ENCODE measurements around the gene UGT1A3.

UGT1A3 gene

GRCh38 chr2:233798335-233799086 is 69.7 kb downstream of the UGT1A3 start:
- TF ChIP-seq CTCF (IDR thresholded peaks at IDR 0.05): no peak

- TF ChIP-seq CTCF (IDR thresholded peaks at IDR 0.05): no peak
These were observed 70.3 kb downstream of the UGT1A3 start for GRCh38 chr2:233799087-233799665.

DNA sequence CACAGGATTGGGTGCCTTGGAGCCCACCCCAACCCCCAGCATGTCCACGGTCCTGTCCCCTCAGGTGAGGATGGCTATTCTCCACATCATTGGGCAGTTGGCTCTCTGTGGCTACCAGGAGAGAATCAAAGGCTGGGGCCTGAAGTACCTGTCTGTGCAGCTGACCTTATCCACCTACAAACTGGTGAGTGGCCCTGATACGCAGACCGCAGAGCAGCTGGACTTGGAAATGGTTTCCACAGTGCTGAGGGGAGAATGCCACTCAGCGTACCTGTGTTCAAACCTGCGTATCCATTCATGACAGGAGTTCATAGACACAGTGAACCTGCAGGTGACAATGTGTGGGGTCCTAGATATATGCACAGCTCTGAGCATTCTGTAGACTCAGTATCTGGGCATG is 70.9 kb downstream of the UGT1A3 start:
- TF ChIP-seq CTCF (IDR thresholded peaks at IDR 0.05): no peak

DNA sequence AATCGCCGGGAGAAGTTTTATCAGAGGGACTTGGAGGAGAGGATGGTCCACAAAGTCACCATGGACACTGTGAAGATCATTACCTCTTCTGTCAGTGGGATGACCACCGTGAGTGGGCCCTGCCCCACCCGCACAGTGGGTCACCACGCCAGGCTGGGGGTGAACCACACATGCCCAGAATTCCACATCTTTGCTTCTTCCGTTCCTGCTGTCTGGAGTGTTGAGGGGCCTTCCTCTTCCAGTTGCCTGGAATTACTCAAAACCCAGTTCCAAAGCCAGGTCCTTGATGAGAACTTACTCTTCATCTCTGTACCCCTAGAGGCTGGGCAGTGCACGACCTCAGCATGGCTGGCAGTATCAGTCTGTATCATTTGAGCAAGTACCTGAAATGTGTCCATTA is 71.4 kb downstream of the UGT1A3 start:
- TF ChIP-seq CTCF (IDR thresholded peaks at IDR 0.05): no peak

GRCh38 chr2:233801357-233802131 is 72.7 kb downstream of the UGT1A3 start:
- TF ChIP-seq CTCF (IDR thresholded peaks at IDR 0.05): no peak

DNA sequence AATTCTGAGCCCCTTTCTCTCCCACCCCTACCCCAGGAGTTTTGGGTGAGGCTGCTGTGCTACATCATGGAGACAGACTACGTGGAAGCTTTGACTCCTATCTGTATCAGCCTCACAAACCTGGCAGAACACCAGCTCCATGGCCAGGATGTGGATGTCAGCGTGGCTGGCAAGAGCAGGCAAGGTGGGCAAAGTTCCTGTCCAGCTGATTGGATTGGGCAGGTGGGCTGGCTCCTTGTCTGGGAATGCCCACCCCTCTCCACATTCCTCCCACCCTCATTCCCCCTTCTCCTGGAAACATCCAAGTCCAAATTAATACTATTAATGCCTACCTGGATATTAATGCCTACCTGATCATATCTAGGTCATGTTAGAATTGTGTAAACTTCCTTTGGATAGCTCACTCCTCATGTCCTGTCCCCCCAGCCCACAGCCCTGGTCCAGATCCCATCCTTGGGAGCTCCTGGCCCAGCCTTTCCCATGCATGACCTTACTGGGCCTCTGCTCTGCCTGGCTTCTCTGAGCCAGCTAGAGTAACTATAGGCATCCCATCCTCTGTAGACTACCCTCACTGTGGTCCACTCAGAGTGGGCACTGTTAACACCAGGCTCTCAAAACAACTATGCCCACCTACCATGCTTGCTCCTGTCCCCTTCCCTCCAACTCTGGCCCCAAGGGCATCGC is 73.4 kb downstream of the UGT1A3 start:
- no peak for TF ChIP-seq CTCF (IDR thresholded peaks at IDR 0.05)

GRCh38 chr2:233803292-233803911 is 74.6 kb downstream of the UGT1A3 start:
- TF ChIP-seq CTCF (IDR thresholded peaks at IDR 0.05): no peak

Data from LNCAP (cell line).